Measurements from ENCODE around the gene EXOSC10. TPM values are rescaled to one million over a fixed set of nuclear protein-coding genes. Genes with fewer than 3 reads are reported as not detected.
"Not testable (repeated sequence)": the region's sequence is repeated elsewhere in the genome, so short reads cannot be mapped to it uniquely, and the experiment has no call there.

Gene EXOSC10
- total RNA-seq, 6 experiments from 2014 or later, result 13.4 to 32.4 (median 20.7) TPM

GRCh38 chr1:11100149-11100493 is 452 bp upstream of the EXOSC10 start:
- Histone ChIP-seq H3K4me1 (peaks cover 0 to 15% (median 2%) of the 10 kb centered on the region in 4 donors), H3K4me3 (peak overlapping the region; percentile 85 to 100 (median 99)), H3K27ac (peak overlapping the region; percentile 56 to 74 (median 67)), H3K36me3 (peaks cover 0 to 19% (median 6%) of the 10 kb centered on the region in 4 donors), H3K27me3 (no peaks in the 10 kb centered on the region), H3K9me3 (no peaks in the 10 kb centered on the region)
- TF ChIP-seq POLR2A (IDR thresholded peaks at IDR 0.05), result no peak
- TF ChIP-seq CTCF (IDR thresholded peaks at IDR 0.05), result no peak
- ATAC-seq (no peak), DNase-seq (no peak)
- intact Hi-C loops (cut with DNase I), result no loop called here
- WGBS (ENCODE audit: insufficient coverage, low coverage, low lambda C conversion rate, missing lambda C conversion rate), result 32% methylated on average over 12 of the region's 13 CpGs

- Histone ChIP-seq H3K27me3 (no peaks in the 10 kb centered on the region), H3K27ac (peak overlapping the region; percentile 56 to 74 (median 67)), H3K4me1 (peaks cover 0 to 15% (median 2%) of the 10 kb centered on the region in 4 donors), H3K4me3 (peak overlapping the region; percentile 85 to 100 (median 99)), H3K9me3 (no peaks in the 10 kb centered on the region), H3K36me3 (peaks cover 0 to 31% (median 9%) of the 10 kb centered on the region in 4 donors)
- 10% methylated on average over 5 of the region's 5 CpGs for WGBS (ENCODE audit: insufficient coverage, low coverage, low lambda C conversion rate, missing lambda C conversion rate)
- intact Hi-C loops (cut with DNase I), result no loop called here
- no peak for TF ChIP-seq POLR2A (IDR thresholded peaks at IDR 0.05)
- TF ChIP-seq CTCF (IDR thresholded peaks at IDR 0.05), result no peak
- DNase-seq, result no peak
- ATAC-seq, result no peak
These were observed 749 bp downstream of the EXOSC10 start for GRCh38 chr1:11098931-11099309.

GRCh38 chr1:11083784-11084183 is 15.9 kb downstream of the EXOSC10 start:
- H3K27me3 ChIP-seq; H3K4me1 ChIP-seq; DNase-seq; intact Hi-C loops (cut with DNase I); H3K4me3 ChIP-seq; H3K27ac ChIP-seq; H3K9me3 ChIP-seq; ATAC-seq: not testable (repeated sequence)
- WGBS (ENCODE audit: insufficient coverage, low coverage, low lambda C conversion rate, missing lambda C conversion rate), result 95% methylated on average over 3 of the region's 3 CpGs
- H3K36me3 ChIP-seq, result peaks cover 5 to 49% (median 23%) of the 10 kb centered on the region in 4 donors

- H3K27me3 ChIP-seq, result no peaks in the 10 kb centered on the region
- no peak overlapping the region for H3K4me3 ChIP-seq
- ATAC-seq (no peak), DNase-seq (peak in 1 of 3 donors; percentile 23)
- no peak for TF ChIP-seq CTCF (IDR thresholded peaks at IDR 0.05)
- no peak for TF ChIP-seq POLR2A (IDR thresholded peaks at IDR 0.05)
- peaks cover 0 to 53% (median 16%) of the 10 kb centered on the region in 4 donors for H3K36me3 ChIP-seq
- intact Hi-C loops (cut with DNase I), result no loop called here
- H3K4me1 ChIP-seq, result no peaks in the 10 kb centered on the region
- 89% methylated on average over 12 of the region's 12 CpGs for WGBS (ENCODE audit: insufficient coverage, low coverage, low lambda C conversion rate, missing lambda C conversion rate)
- no peak overlapping the region for H3K27ac ChIP-seq
- no peaks in the 10 kb centered on the region for H3K9me3 ChIP-seq
These were observed 18.7 kb downstream of the EXOSC10 start for GRCh38 chr1:11080931-11081330.

GRCh38 chr1:11078631-11079030 is 21.0 kb downstream of the EXOSC10 start:
- no peaks in the 10 kb centered on the region for H3K9me3 ChIP-seq
- DNase-seq (peak in 1 of 3 donors; percentile 17), ATAC-seq (no peak)
- H3K4me1 ChIP-seq, result no peaks in the 10 kb centered on the region
- H3K27me3 ChIP-seq, result no peaks in the 10 kb centered on the region
- intact Hi-C loops (cut with DNase I), result no loop called here
- H3K36me3 ChIP-seq, result peaks cover 2 to 73% (median 28%) of the 10 kb centered on the region in 4 donors
- WGBS (ENCODE audit: insufficient coverage, low coverage, low lambda C conversion rate, missing lambda C conversion rate), result 86% methylated on average over 2 of the region's 2 CpGs
- H3K4me3 ChIP-seq, result no peak overlapping the region
- no peak overlapping the region for H3K27ac ChIP-seq
- no peak for TF ChIP-seq CTCF (IDR thresholded peaks at IDR 0.05)
- TF ChIP-seq POLR2A (IDR thresholded peaks at IDR 0.05), result no peak

- peak in 1 of 3 donors; percentile 8 for DNase-seq
- H3K27me3 ChIP-seq; intact Hi-C loops (cut with DNase I); H3K9me3 ChIP-seq; H3K27ac ChIP-seq; H3K4me1 ChIP-seq; H3K4me3 ChIP-seq; ATAC-seq: not testable (repeated sequence)
- 79% methylated on average over 6 of the region's 7 CpGs for WGBS (ENCODE audit: insufficient coverage, low coverage, low lambda C conversion rate, missing lambda C conversion rate)
- H3K36me3 ChIP-seq, result peaks cover 5 to 78% (median 39%) of the 10 kb centered on the region in 4 donors
These were observed 26.3 kb downstream of the EXOSC10 start for GRCh38 chr1:11073398-11073797.
